ENCODE data around the gene ZNF622. TPM values are rescaled to one million over a fixed set of nuclear protein-coding genes. Genes with fewer than 3 reads are reported as not detected.

The ZNF622 gene
- total RNA-seq, 1 experiment from 2014 or later = 34.0 TPM

GRCh38 chr5:16406023-16406422 lies 59.6 kb downstream of the ZNF622 start:
- ChIA-PET POLR2A (no interaction called here), CTCF (interaction anchor here (0.6 kb wide), 1 partner anchor 139 kb away, joined by 3 read pairs; no protein-coding TSS in a partner anchor)
- DNase-seq (ENCODE audit: unreplicated experiment) = peak; percentile 6
- Mint-ChIP-seq H3K4me1 (ENCODE audit: insufficient read depth, unreplicated experiment) (no peaks in the 10 kb centered on the region), H3K27me3 (ENCODE audit: insufficient read depth, unreplicated experiment) (no peaks in the 10 kb centered on the region), H3K4me3 (ENCODE audit: unreplicated experiment) (no peak overlapping the region), H3K36me3 (ENCODE audit: insufficient read depth, unreplicated experiment) (no peaks in the 10 kb centered on the region), H3K9me3 (ENCODE audit: unreplicated experiment) (no peaks in the 10 kb centered on the region), H3K27ac (ENCODE audit: low read depth, unreplicated experiment) (no peak overlapping the region)
- BruUV-seq (replicated peaks) = no TSS peak
- intact Hi-C loops (cut with micrococcal nuclease) = no loop called here
- TF ChIP-seq, protein P1, sequence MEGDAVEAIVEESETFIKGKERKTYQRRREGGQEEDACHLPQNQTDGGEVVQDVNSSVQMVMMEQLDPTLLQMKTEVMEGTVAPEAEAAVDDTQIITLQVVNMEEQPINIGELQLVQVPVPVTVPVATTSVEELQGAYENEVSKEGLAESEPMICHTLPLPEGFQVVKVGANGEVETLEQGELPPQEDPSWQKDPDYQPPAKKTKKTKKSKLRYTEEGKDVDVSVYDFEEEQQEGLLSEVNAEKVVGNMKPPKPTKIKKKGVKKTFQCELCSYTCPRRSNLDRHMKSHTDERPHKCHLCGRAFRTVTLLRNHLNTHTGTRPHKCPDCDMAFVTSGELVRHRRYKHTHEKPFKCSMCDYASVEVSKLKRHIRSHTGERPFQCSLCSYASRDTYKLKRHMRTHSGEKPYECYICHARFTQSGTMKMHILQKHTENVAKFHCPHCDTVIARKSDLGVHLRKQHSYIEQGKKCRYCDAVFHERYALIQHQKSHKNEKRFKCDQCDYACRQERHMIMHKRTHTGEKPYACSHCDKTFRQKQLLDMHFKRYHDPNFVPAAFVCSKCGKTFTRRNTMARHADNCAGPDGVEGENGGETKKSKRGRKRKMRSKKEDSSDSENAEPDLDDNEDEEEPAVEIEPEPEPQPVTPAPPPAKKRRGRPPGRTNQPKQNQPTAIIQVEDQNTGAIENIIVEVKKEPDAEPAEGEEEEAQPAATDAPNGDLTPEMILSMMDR (IDR thresholded peaks at IDR 0.05; ENCODE audit: unreplicated experiment) = no peak

Other genes with a start within 250 kb of the ZNF622 start
- 4.9 and 5.3 TPM in 2 replicates for gene RETREG1, start 151.2 kb upstream of the ZNF622 start, total RNA-seq (2022)